ENCODE measurements around the gene VARS1. TPM values are rescaled to one million over a fixed set of nuclear protein-coding genes. Genes with fewer than 3 reads are reported as not detected.
"Not testable (repeated sequence)": the region's sequence is repeated elsewhere in the genome, so short reads cannot be mapped to it uniquely, and the experiment has no call there.

VARS1 gene
- total RNA-seq, 1 donor from 2014 or later: 161 TPM

DNA sequence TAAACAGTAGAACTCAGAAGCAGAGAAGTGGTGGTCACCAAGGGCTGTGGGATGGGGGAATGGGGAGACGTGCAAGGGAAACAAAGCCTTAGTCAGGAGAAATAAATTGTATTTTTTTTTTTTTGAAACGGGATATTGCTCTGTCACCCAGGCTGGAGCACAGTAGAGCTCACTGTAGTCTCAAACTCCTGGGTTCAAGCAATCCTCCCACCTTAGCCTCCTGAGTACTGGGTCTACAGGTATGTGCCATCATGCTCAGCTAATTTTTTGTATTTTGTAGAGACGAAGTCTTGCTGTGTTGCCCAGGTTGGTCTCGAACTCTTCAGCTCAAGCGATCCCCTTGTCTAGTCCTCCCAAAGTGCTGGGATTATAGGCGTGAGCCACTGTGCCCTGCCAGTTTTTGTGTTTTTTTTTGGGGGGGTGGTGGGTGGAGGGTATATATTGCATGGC is 35.4 kb upstream of the VARS1 start:
- DNase-seq (ENCODE audit: low spot score): no peak
- Mint-ChIP-seq H3K27ac (peak overlapping the region; percentile 71), H3K4me1 (ENCODE audit: low read depth) (peaks cover 31% of the 10 kb centered on the region), H3K9me3 (no peaks in the 10 kb centered on the region), H3K4me3 (peak overlapping the region; percentile 95), H3K36me3 (ENCODE audit: low read depth) (peaks cover 19% of the 10 kb centered on the region), H3K27me3 (ENCODE audit: insufficient read depth) (no peaks in the 10 kb centered on the region)
- intact Hi-C loops (cut with micrococcal nuclease): loop anchor here (1.0 to 2.0 kb wide), 7 partner anchors 32 to 285 kb away; partner anchors contain the start of genes ATP6V1G2, DDAH2, PRRC2A and VWA7

DNA sequence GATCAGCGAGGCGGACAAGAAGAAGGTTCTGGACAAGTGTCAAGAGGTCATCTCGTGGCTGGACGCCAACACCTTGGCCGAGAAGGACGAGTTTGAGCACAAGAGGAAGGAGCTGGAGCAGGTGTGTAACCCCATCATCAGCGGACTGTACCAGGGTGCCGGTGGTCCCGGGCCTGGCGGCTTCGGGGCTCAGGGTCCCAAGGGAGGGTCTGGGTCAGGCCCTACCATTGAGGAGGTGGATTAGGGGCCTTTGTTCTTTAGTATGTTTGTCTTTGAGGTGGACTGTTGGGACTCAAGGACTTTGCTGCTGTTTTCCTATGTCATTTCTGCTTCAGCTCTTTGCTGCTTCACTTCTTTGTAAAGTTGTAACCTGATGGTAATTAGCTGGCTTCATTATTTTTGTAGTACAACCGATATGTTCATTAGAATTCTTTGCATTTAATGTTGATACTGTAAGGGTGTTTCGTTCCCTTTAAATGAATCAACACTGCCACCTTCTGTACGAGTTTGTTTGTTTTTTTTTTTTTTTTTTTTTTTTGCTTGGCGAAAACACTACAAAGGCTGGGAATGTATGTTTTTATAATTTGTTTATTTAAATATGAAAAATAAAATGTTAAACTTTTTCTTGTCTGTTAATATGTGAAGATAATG is 34.2 kb upstream of the VARS1 start:
- no peaks in the 10 kb centered on the region for H3K27me3 Mint-ChIP-seq (ENCODE audit: insufficient read depth)
- no peaks in the 10 kb centered on the region for H3K9me3 Mint-ChIP-seq
- H3K4me1 Mint-ChIP-seq (ENCODE audit: low read depth): peaks cover 35% of the 10 kb centered on the region
- H3K27ac Mint-ChIP-seq: peak overlapping the region; percentile 71
- peak overlapping the region; percentile 95 for H3K4me3 Mint-ChIP-seq
- intact Hi-C loops (cut with micrococcal nuclease): loop anchor here (1.0 to 10.0 kb wide), 8 partner anchors 34 to 335 kb away; partner anchors contain the start of genes ATP6V1G2, DDAH2, MICB and PRRC2A
- no peak for DNase-seq (ENCODE audit: low spot score)
- peaks cover 11% of the 10 kb centered on the region for H3K36me3 Mint-ChIP-seq (ENCODE audit: low read depth)

DNA sequence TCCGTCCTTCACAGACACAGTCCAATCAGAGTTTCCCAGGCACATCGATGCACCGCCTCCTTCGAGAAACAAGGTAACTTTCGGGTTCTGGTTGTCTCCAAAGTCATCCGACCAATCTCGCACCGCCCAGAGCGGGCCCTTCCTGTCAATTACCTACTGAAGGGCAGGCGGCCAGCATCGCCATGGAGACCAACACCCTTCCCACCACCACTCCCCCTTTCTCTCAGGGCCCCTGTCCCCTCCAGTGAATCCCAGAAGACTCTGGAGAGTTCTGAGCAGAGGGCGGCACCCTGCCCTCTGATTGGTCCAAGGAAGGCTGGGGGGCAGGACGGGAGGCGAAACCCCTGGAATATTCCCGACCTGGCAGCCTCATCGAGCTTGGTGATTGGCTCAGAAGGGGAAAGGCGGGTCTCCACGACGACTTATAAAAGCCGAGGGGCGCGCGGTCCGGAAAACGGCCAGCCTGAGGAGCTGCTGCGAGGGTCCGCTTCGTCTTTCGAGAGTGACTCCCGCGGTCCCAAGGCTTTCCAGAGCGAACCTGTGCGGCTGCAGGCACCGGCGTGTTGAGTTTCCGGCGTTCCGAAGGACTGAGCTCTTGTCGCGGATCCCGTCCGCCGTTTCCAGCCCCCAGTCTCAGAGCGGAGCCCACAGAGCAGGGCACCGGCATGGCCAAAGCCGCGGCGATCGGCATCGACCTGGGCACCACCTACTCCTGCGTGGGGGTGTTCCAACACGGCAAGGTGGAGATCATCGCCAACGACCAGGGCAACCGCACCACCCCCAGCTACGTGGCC is 31.9 kb upstream of the VARS1 start, which contains the start of gene HSPA1B:
Gene HSPA1B (plus strand): TSS at position 453 of the 794 bp plus-strand sequence. CDS start 213 bp downstream, at position 666.
- Mint-ChIP-seq H3K9me3 (no peaks in the 10 kb centered on the region), H3K27me3 (ENCODE audit: insufficient read depth) (no peaks in the 10 kb centered on the region), H3K4me1 (ENCODE audit: low read depth) (peaks cover 41% of the 10 kb centered on the region), H3K4me3 (peak within 1 kb of the TSS; percentile 83), H3K27ac (peak within 1 kb of the TSS; percentile 93), H3K36me3 (ENCODE audit: low read depth) (peaks cover 9% of the 10 kb centered on the region)
- intact Hi-C loops (cut with micrococcal nuclease): loop anchor here (1.0 to 10.0 kb wide), 5 partner anchors 31 to 333 kb away; partner anchors contain the start of genes ABHD16A, BAG6 and MICB
- peak; percentile 95 for DNase-seq (ENCODE audit: low spot score)

DNA sequence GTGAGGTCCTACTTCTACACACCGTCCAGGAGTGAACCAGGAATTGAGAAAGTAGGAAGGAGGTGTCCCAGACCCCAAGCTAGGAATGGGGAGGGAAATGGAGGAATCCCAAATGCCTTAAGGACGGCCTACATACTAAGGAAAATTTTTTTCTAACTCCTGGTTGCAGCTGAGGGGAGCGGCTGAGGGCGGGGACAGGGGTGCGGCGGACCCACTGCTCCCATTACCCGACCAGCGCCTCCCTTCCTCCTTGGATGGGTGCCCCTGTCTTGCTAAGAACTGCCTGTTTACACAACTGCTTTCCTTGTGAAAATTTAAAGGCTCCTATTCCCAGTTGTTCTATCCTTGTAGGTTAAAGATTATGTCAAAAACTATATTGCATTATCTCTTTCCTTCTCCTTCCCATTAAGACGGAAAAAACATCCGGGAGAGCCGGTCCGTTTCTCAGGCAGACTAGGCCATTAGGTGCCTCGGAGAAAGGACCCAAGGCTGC is 31.3 kb upstream of the VARS1 start:
- Mint-ChIP-seq H3K4me1 (ENCODE audit: low read depth) (peaks cover 48% of the 10 kb centered on the region), H3K27me3 (ENCODE audit: insufficient read depth) (no peaks in the 10 kb centered on the region), H3K36me3 (ENCODE audit: low read depth) (peaks cover 9% of the 10 kb centered on the region), H3K27ac (peak overlapping the region; percentile 93), H3K9me3 (no peaks in the 10 kb centered on the region), H3K4me3 (peak overlapping the region; percentile 83)
- intact Hi-C loops (cut with micrococcal nuclease): loop anchor here (1.0 to 10.0 kb wide), 5 partner anchors 31 to 332 kb away; partner anchors contain the start of genes ABHD16A, BAG6 and MICB
- DNase-seq (ENCODE audit: low spot score): peak; percentile 44

GRCh38 chr6:31825553-31825952 is 30.0 kb upstream of the VARS1 start:
- intact Hi-C loops (cut with micrococcal nuclease): loop anchor here (10.0 kb wide), 1 partner anchor 331 kb away; the partner anchor contains the start of gene MICB
- H3K27ac Mint-ChIP-seq: peak overlapping the region; percentile 40
- H3K27me3 Mint-ChIP-seq (ENCODE audit: insufficient read depth): no peaks in the 10 kb centered on the region
- no peak for DNase-seq (ENCODE audit: low spot score)
- H3K9me3 Mint-ChIP-seq: no peaks in the 10 kb centered on the region
- peaks cover 9% of the 10 kb centered on the region for H3K36me3 Mint-ChIP-seq (ENCODE audit: low read depth)
- H3K4me1 Mint-ChIP-seq (ENCODE audit: low read depth): peaks cover 49% of the 10 kb centered on the region
- H3K4me3 Mint-ChIP-seq: peak overlapping the region; percentile 83

- not testable (repeated sequence) for H3K27ac Mint-ChIP-seq; H3K36me3 Mint-ChIP-seq (ENCODE audit: low read depth); H3K9me3 Mint-ChIP-seq; DNase-seq (ENCODE audit: low spot score); H3K27me3 Mint-ChIP-seq (ENCODE audit: insufficient read depth)
- peaks cover 62% of the 10 kb centered on the region for H3K4me1 Mint-ChIP-seq (ENCODE audit: low read depth)
- H3K4me3 Mint-ChIP-seq: peak overlapping the region; percentile 59
- intact Hi-C loops (cut with micrococcal nuclease): loop anchor here (2.0 to 10.0 kb wide), 2 partner anchors 203 to 329 kb away; partner anchors contain the start of genes MICB and PRRC2A
Observed at GRCh38 chr6:31823592-31824196, 28.1 kb upstream of the VARS1 start.

GRCh38 chr6:31822036-31822821 is 26.7 kb upstream of the VARS1 start:
- intact Hi-C loops (cut with micrococcal nuclease): loop anchor here (2.0 to 10.0 kb wide), 2 partner anchors 201 to 327 kb away; partner anchors contain the start of genes MICB and PRRC2A
- DNase-seq (ENCODE audit: low spot score): peak; percentile 44
- H3K27me3 Mint-ChIP-seq (ENCODE audit: insufficient read depth): no peaks in the 10 kb centered on the region
- H3K9me3 Mint-ChIP-seq: no peaks in the 10 kb centered on the region
- H3K36me3 Mint-ChIP-seq (ENCODE audit: low read depth): peaks cover 10% of the 10 kb centered on the region
- peak overlapping the region; percentile 99 for H3K27ac Mint-ChIP-seq
- H3K4me3 Mint-ChIP-seq: peak overlapping the region; percentile 99
- peaks cover 73% of the 10 kb centered on the region for H3K4me1 Mint-ChIP-seq (ENCODE audit: low read depth)

GRCh38 chr6:31821301-31822035 is 25.9 kb upstream of the VARS1 start:
- intact Hi-C loops (cut with micrococcal nuclease): loop anchor here (2.0 to 10.0 kb wide), 2 partner anchors 201 to 327 kb away; partner anchors contain the start of genes MICB and PRRC2A
- Mint-ChIP-seq H3K9me3 (no peaks in the 10 kb centered on the region), H3K4me1 (ENCODE audit: low read depth) (peaks cover 66% of the 10 kb centered on the region), H3K27ac (peak overlapping the region; percentile 99), H3K36me3 (ENCODE audit: low read depth) (peaks cover 10% of the 10 kb centered on the region), H3K27me3 (ENCODE audit: insufficient read depth) (no peaks in the 10 kb centered on the region), H3K4me3 (peak overlapping the region; percentile 99)
- peak; percentile 44 for DNase-seq (ENCODE audit: low spot score)

DNA sequence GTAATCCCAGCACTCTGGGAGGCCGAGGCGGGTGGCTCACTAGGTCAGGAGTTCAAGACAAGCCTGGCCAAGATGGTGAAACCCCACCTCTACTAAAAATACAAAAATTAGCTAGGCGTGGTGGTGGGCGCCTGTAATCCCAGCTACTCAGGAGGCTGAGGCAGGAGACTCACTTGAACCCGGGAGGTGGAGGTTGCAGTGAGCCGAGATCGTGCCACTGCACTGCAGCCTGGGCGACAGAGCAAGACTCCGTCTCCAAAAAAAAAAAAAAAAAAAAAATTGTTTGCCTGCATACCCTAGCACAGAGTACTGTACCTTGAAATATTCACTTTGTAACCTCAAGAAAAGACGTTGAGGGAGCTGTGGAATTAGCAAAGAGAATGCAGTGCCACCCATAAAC is 24.8 kb upstream of the VARS1 start:
- H3K4me3 Mint-ChIP-seq: peak overlapping the region; percentile 99
- not testable (repeated sequence) for H3K27me3 Mint-ChIP-seq (ENCODE audit: insufficient read depth); H3K9me3 Mint-ChIP-seq; H3K27ac Mint-ChIP-seq; DNase-seq (ENCODE audit: low spot score)
- H3K36me3 Mint-ChIP-seq (ENCODE audit: low read depth): peaks cover 10% of the 10 kb centered on the region
- intact Hi-C loops (cut with micrococcal nuclease): loop anchor here (10.0 kb wide), 1 partner anchor 326 kb away; the partner anchor contains the start of gene MICB
- peaks cover 61% of the 10 kb centered on the region for H3K4me1 Mint-ChIP-seq (ENCODE audit: low read depth)

DNA sequence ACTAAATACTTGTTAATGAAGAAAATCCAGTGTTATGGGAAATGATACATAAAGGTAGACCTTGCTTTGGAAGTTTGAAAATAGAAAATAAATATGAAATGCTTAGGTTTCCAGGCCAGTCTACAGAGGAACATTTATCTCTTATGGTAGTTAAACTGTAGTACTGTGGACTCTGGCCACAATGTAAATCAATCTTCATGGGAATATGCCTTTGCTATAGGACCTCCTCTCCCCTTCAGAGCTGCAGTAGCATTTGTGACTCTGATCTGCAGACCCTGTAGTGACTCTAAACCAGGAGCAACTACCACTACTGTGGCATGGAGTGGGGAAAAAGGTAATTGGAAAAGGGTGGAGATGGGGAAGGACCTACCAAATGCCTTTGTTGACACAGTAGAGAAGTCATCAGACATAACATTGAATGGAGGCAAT is 24.3 kb upstream of the VARS1 start:
- no peaks in the 10 kb centered on the region for H3K9me3 Mint-ChIP-seq
- H3K4me3 Mint-ChIP-seq: peak overlapping the region; percentile 77
- intact Hi-C loops (cut with micrococcal nuclease): loop anchor here (10.0 kb wide), 2 partner anchors 325 to 1035 kb away; partner anchors contain the start of genes MICB, PSMB9 and TAP1
- DNase-seq (ENCODE audit: low spot score): no peak
- H3K27me3 Mint-ChIP-seq (ENCODE audit: insufficient read depth): no peaks in the 10 kb centered on the region
- peak overlapping the region; percentile 85 for H3K27ac Mint-ChIP-seq
- peaks cover 10% of the 10 kb centered on the region for H3K36me3 Mint-ChIP-seq (ENCODE audit: low read depth)
- H3K4me1 Mint-ChIP-seq (ENCODE audit: low read depth): peaks cover 56% of the 10 kb centered on the region

DNA sequence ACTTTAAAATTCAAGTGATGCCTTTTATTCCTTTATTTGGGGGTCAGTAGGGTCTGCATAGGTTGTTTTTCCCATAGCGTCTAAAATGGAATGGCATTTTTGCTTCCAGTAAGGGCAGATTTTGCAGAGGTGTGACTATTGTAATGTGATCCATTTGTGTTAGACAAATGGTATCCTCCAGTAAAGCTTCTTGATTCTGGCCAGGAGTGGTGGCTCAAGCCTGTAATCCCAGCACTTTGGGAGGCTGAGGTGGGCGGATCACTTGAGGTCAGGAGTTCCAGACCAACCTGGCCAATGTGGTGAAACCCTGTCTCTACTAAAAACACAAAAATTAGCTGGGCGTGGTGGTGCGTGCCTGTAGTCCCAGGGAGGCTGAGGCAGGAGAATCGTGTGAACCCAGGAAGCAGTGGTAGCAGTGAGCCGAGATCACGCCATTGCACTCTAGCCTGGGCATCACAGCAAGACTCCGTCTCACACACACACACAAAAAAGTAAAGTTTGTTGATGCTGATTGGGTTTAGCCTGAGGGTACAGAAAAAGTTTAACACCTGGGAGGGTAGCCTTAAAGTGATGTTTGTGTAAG is 22.5 kb upstream of the VARS1 start:
- DNase-seq (ENCODE audit: low spot score); H3K27me3 Mint-ChIP-seq (ENCODE audit: insufficient read depth); H3K9me3 Mint-ChIP-seq: not testable (repeated sequence)
- Mint-ChIP-seq H3K27ac (peak overlapping the region; percentile 94), H3K36me3 (ENCODE audit: low read depth) (peaks cover 10% of the 10 kb centered on the region), H3K4me1 (ENCODE audit: low read depth) (peaks cover 59% of the 10 kb centered on the region), H3K4me3 (peak overlapping the region; percentile 97)
- intact Hi-C loops (cut with micrococcal nuclease): loop anchor here (10.0 kb wide), 1 partner anchor 1037 kb away; the partner anchor contains the start of genes PSMB9 and TAP1

Data from activated T-helper 1 cell treated with anti-CD3 and anti-CD28 coated beads, Interleukin-12 subunit alpha, Interleukin-12 subunit beta, Interleukin-2, Interleukin-4 antibody, amounts not matched to agents 30 ng/mL and 10 ng/mL and 1 ng/mL, durations not matched to agents 14 hours and 24 hours and 36 hours (primary cell).